HK-2 (cell line): Measurements from ENCODE around the gene SLFN14.
"Not testable (repeated sequence)": the region's sequence is repeated elsewhere in the genome, so short reads cannot be mapped to it uniquely, and the experiment has no call there.

ENCODE experiments used
- DNase-seq: peaks from one replicate; pipeline ENCODE4 v3.0.0-alpha.2; 2018; ENCODE audit not compliant: unreplicated experiment

The SLFN14 gene

GRCh38 chr17:35560703-35561102 lies at the start of gene SLFN14:
Gene SLFN14 (minus strand): TSS chr17:35560819. CDS start chr17:35558062, 2,757 bp downstream.
- no peak for DNase-seq

GRCh38 chr17:35609831-35610230 lies 49.2 kb upstream of the SLFN14 start:
- no peak for DNase-seq

DNA sequence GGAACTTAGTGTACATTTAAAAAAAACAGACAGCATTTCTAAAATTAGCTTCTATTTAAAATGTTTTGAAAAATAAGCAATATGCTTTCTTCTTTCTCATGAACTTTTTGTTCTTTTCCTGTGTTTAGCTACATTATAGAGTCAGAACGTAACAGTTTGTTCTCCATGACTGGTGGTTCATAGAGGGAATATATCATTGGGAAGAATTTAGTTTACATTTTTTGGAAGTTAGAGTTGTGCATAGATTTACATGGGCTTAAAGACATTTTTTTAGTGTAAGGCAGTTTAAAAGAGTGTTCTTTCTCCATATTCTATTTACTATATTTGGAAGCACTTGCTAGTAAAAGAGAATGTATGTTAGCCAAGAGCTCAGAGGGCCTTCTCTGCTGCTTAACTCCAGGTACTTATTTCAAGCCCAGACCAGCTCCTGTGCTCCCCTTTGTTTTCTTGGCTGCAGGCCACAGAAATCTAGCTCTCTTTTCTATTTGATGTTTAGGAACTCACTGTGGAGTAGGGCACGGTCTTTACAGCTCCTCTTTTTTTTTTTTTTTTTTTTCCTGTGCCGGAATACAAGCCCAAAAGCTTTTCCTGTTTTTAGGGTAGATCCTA lies 46.7 kb upstream of the SLFN14 start:
- DNase-seq, result no peak

DNA sequence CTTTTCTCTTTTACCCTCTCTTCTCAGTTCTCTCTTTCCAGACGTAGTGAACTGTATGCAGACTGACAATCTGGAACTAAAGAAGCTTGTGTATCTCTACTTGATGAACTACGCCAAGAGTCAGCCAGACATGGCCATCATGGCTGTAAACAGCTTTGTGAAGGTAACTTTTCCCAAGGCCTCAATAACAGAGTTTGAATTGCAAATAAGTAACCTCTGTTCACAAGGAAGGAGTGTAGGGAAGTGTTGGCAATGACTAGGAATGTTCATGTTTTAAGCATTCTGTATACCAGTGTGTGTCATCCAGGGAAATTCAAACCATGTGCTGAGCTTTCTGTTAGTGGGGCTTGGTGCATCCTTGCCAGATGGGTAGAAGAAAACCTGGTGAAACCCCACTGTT lies 45.1 kb upstream of the SLFN14 start:
- DNase-seq, result no peak

- no peak for DNase-seq
These were observed 43.1 kb upstream of the SLFN14 start for GRCh38 chr17:35603674-35604073.

GRCh38 chr17:35597604-35598003 lies 37.0 kb upstream of the SLFN14 start:
- DNase-seq, result no peak

DNA sequence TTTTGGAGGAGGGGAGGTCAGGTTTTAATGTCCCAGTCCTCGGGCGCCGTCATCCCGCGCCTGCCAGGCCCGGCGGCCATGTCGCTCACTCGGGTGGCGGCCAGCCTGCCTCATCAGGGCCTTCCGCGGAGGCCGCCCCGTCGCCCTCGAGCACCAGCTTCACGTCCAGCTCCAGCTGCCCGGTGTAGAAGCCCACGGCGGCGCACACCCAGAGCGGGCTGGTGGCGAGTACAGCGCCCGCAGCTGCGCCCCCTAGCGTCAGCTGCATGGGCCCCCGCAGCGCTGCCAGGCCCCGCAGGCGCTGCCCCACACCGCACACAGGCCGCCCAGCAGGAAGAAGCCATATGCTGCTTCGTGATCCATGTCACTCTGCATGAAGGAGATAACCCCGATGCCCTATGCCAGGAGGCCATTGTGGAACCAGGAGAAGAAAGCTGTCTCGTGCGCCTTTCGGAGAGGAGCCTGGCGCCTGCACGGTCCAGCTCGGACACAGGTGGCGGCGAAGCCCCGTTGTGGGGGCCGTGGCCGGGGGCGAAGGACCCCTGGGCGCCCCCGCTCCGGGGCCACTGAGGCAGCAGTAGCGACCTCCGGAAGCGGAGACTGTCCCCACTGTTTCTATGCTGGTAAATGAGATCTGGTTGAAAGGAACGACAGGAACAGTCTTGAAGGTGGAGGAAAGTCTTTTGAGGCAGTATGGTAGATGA lies 36.1 kb upstream of the SLFN14 start:
- no peak for DNase-seq

DNA sequence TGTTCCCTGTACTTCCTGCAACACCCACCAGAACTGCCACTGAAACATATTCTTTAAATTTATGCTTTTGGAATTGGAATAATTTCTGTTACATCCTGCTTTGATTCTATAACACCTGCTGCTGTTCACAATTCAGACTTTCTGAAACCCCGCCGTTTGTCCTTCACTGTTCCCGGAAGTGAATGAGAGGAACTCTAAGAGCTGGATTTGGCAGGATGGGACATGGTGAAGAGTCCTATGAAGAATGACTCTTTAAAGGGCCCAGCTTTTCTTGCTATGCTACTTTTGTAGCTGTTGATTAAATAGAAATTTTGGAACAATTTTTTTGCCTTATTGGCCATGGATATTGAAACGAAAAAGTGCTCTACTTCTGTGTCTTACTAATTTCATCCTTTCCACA lies 35.5 kb upstream of the SLFN14 start:
- DNase-seq, result no peak

- DNase-seq, result no peak
These were observed 27.7 kb upstream of the SLFN14 start for GRCh38 chr17:35588196-35588920.

DNA sequence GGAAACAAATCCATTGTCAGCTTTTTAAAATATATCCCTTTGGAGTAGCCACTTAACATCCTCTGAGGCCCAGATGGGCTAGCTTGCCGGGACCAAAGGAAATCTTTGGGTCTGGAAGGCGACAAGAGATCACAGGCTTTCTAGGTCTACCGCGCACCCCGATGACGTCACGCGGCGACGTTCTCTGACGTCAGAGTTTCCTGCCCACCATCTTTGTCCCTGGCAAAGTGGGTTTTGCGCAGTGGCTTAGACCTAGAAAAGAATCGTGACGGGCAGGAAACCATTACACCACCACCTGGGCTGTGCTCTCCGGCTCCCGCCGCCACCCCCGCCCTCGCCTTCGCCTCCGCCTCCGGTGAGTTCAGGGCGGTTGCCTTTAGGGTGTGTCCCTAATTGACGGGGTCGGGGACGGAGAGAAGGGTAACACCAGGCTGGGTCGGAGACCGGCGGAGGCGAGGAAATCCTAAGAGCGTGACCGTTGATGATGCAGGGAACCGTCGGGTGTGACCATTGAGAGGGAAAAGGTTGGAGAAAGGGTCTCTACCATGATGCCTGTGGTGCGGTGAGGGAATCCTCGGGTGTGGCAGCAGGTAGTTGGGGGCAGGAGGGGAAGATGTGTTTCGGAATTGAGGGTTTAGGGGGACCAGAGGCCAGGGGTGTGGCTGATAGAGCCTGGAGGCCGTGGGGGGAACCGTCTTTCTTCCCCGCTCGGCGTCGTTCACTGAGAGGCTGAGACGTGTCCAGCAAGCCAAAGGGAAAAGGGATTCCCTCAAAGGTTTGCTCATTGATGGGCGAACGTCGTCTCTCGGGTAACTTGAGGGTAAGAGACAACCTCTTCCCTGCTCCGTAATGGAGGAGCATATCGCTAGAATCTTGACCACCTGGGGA lies 26.7 kb upstream of the SLFN14 start, which contains the start of gene AP2B1:
TSS of gene AP2B1 (plus strand) at position 249 of the 888 bp plus-strand sequence. CDS start 6,709 bp downstream, outside the sequence.
- peak; percentile 92 for DNase-seq

GRCh38 chr17:35586569-35587073 lies 26.0 kb upstream of the SLFN14 start:
- DNase-seq, result no peak

DNA sequence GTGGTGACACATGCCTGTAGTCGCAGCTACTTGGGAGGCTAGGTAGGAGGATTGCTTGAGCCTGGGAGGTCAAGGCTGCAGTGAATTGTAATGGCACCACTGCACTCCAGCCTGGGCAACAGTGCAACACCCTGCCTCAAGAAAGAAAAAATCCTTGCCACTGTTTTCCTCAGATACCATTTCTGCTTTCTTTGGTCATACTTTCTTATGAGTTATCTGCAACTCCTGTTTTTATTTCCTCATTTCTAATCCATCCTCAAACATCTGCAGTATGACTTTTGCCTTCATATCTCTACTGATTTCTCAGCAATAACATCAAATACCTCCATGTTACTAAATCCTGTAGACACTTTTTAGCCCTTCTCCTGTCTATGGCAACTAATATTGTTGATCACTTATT lies 23.4 kb upstream of the SLFN14 start:
- no peak for DNase-seq

GRCh38 chr17:35578929-35579432 lies 18.4 kb upstream of the SLFN14 start:
- DNase-seq, result no peak

DNA sequence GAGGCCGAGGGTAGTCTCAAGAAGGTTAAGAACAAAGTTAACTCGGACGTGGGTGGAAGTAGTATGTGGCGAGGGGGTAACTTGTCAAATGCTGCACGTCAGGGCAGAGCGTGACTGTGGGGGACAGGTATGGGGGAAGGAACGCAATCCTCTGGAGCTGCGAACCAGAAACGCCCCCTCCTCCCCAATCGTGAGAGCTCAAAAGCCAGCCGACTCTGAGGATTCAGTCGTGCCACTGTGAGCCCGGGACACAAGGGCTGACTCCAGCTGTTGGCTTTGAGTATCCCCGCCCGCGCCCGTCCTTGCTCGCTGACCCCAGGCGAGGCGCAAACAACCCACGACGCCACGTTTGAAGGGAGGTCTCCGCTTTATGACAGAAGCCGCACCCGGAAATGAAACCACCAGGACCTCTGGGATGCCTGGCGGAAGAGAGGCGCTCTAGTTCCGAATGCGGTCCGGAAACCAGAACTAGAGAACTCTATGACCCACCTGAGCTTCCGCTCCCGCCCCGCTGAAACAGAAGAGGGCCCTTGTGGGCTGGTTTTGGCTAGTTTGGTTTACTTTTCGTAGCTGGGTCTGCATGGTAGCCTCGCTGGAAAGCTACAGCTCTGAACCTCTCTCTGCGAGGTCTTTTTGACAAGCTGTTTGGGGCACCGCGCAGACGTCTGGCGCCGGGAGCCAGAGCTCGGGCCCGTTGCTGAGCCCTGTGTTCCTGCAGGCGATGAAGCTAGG lies 17.7 kb upstream of the SLFN14 start, which contains the start of gene PEX12:
TSS of gene PEX12 (minus strand) at position 375 of the 732 bp plus-strand sequence. CDS start 550 bp downstream, outside the sequence.
- peak; percentile 81 for DNase-seq

DNA sequence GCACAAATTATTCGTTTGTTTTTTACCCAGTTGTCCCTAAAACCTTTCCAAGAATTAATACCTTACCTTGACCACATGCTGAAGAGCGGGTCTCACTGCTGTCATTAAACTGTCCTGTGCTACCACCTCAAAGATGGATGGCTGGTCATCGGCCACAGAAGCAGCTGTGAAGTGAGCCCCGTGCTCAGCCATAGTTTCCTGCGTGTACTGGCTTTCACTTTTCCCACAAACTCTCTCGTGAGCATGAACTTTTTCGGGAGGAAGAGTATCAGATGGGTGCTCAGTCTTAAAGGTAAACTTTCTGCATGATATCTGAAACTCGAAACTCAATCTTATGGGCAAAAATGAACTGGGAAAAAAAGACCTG lies 17.2 kb upstream of the SLFN14 start:
- no peak for DNase-seq

DNA sequence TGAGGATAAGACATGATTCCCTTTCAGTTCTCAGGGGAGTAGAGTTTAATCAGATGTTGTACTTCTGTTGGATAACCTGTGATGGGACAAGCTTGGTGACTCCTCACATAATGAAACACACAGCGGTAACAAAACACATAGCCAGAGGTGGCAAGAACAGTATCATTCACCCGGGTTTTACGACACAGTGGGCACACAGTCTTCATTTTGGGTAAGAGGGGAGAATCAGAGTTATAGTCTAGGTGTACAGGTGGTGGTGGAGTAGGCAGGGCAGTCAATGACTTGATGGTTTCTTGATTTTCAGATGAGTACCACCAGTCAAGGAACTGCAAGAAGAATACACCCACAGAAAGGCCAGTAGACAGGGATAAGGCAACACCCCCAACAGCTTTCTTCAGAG lies 15.1 kb upstream of the SLFN14 start:
- DNase-seq, result no peak

- DNase-seq, result no peak
These were observed 8.8 kb upstream of the SLFN14 start for GRCh38 chr17:35569405-35569804.

- peak; percentile 43 for DNase-seq
These were observed 7.9 kb upstream of the SLFN14 start for GRCh38 chr17:35568561-35568960.

DNA sequence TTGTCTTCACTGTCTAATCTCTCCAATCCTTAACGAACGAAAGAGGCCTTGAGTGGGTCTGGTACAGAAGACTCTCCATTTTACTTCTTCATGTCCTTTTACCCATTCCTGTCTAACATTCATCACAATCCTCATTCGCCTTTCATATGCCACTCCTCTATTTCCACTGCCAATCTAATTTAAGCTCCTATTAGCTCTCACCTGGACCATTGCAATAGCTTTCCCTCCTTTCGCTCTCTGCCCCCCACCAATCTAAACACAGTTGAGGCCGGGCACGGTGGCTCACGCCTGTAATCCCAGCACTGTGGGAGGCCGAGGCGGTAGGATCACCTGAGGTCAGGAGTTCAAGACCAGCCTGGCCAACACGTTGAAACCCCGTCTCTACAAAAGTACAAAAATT lies 6.3 kb upstream of the SLFN14 start:
- no peak for DNase-seq

- not testable (repeated sequence) for DNase-seq
These were observed 2.6 kb upstream of the SLFN14 start for GRCh38 chr17:35563181-35563580.
